ES-I3 (cell line): ENCODE measurements around the gene CD300E.

ENCODE experiments used
- H3K36me3 ChIP-seq: 2 replicates; pipeline ENCODE4 v1.6.1; 2013; ENCODE audit warnings: mild to moderate bottlenecking, low read length, control low read depth, moderate library complexity; ENCODE audit not compliant: insufficient read depth
- H3K4me1 ChIP-seq: 2 replicates; pipeline ENCODE4 v1.6.1; 2013; ENCODE audit warnings: mild to moderate bottlenecking, control low read depth, low read length; ENCODE audit not compliant: insufficient read depth
- H3K9ac ChIP-seq: 2 replicates; pipeline ENCODE4 v1.6.1; 2013; ENCODE audit warnings: low read depth, mild to moderate bottlenecking, low read length, moderate library complexity
- H3K9me3 ChIP-seq: 2 replicates; pipeline ENCODE4 v1.6.1; 2013; ENCODE audit warnings: mild to moderate bottlenecking, low read length, moderate library complexity; ENCODE audit not compliant: control insufficient read depth, insufficient read depth

The CD300E gene

GRCh38 chr17:74573169-74573568 is 50.4 kb downstream of the CD300E start:
- Histone ChIP-seq H3K4me1 (peaks cover 11% of the 10 kb centered on the region; the same call in 1 of the 2 replicates), H3K9me3 (no peaks in the 10 kb centered on the region), H3K9ac (no peak overlapping the region), H3K36me3 (no peaks in the 10 kb centered on the region)

GRCh38 chr17:74571621-74572270 is 51.8 kb downstream of the CD300E start:
- H3K36me3 ChIP-seq, result no peaks in the 10 kb centered on the region
- no peak overlapping the region for H3K9ac ChIP-seq
- peaks cover 11% of the 10 kb centered on the region; the same call in 1 of the 2 replicates for H3K4me1 ChIP-seq

GRCh38 chr17:74569020-74570003 is 54.2 kb downstream of the CD300E start:
- H3K9me3 ChIP-seq, result no peaks in the 10 kb centered on the region
- no peaks in the 10 kb centered on the region for H3K36me3 ChIP-seq
- H3K4me1 ChIP-seq, result peaks cover 11% of the 10 kb centered on the region; the same call in 1 of the 2 replicates
- no peak overlapping the region for H3K9ac ChIP-seq

More at GRCh38 chr17:74571621-74572270, 51.8 kb downstream of the CD300E start:
- no peaks in the 10 kb centered on the region for H3K9me3 ChIP-seq

GRCh38 chr17:74568106-74568873 is 55.2 kb downstream of the CD300E start:
- H3K9ac ChIP-seq, result no peak overlapping the region
- H3K4me1 ChIP-seq, result peaks cover 11% of the 10 kb centered on the region; the same call in 1 of the 2 replicates
- H3K36me3 ChIP-seq, result no peaks in the 10 kb centered on the region
- no peaks in the 10 kb centered on the region for H3K9me3 ChIP-seq

GRCh38 chr17:74567397-74567796 is 56.1 kb downstream of the CD300E start, which contains the start of gene CD300H:
CD300H (minus strand) TSS chr17:74567509.
- Histone ChIP-seq H3K9me3 (no peaks in the 10 kb centered on the region), H3K36me3 (no peaks in the 10 kb centered on the region), H3K9ac (no peak within 1 kb of the TSS), H3K4me1 (peaks cover 11% of the 10 kb centered on the region; the same call in 1 of the 2 replicates)

- H3K9ac ChIP-seq, result no peak overlapping the region
- no peaks in the 10 kb centered on the region for H3K9me3 ChIP-seq
- peaks cover 11% of the 10 kb centered on the region; the same call in 1 of the 2 replicates for H3K4me1 ChIP-seq
- H3K36me3 ChIP-seq, result no peaks in the 10 kb centered on the region
Measured at GRCh38 chr17:74566132-74566753, 57.3 kb downstream of the CD300E start.

- H3K9me3 ChIP-seq, result no peaks in the 10 kb centered on the region
- no peaks in the 10 kb centered on the region for H3K36me3 ChIP-seq
- no peak overlapping the region for H3K9ac ChIP-seq
- peaks cover 11% of the 10 kb centered on the region; the same call in 1 of the 2 replicates for H3K4me1 ChIP-seq
Measured at GRCh38 chr17:74565126-74565525, 58.4 kb downstream of the CD300E start.

GRCh38 chr17:74563358-74563757 is 60.2 kb downstream of the CD300E start:
- H3K9ac ChIP-seq, result no peak overlapping the region
- no peaks in the 10 kb centered on the region for H3K4me1 ChIP-seq
- no peaks in the 10 kb centered on the region for H3K36me3 ChIP-seq
- H3K9me3 ChIP-seq, result no peaks in the 10 kb centered on the region

- H3K36me3 ChIP-seq, result 0 out of 2 replicates have a peak, but pooled peaks cover 2% of the 10 kb centered on the region
- no peaks in the 10 kb centered on the region for H3K4me1 ChIP-seq
- H3K9me3 ChIP-seq, result 0 out of 2 replicates have a peak, but pooled peaks cover 10% of the 10 kb centered on the region
- no peak overlapping the region for H3K9ac ChIP-seq
Measured at GRCh38 chr17:74561586-74561985, 62.0 kb downstream of the CD300E start.
